GM12873 (cell line): ENCODE results near the gene CCR9.

Experiments
- TF ChIP-seq, protein P1 (sequence below): IDR thresholded peaks from 2 replicates; pipeline ENCODE4 v1.5.1; 2012; ENCODE audit warnings: low read depth, mild to moderate bottlenecking, moderate library complexity, low read length, control low read depth; ENCODE audit not compliant: insufficient read depth; ENCODE audit errors: missing control alignments

The CCR9 gene

DNA sequence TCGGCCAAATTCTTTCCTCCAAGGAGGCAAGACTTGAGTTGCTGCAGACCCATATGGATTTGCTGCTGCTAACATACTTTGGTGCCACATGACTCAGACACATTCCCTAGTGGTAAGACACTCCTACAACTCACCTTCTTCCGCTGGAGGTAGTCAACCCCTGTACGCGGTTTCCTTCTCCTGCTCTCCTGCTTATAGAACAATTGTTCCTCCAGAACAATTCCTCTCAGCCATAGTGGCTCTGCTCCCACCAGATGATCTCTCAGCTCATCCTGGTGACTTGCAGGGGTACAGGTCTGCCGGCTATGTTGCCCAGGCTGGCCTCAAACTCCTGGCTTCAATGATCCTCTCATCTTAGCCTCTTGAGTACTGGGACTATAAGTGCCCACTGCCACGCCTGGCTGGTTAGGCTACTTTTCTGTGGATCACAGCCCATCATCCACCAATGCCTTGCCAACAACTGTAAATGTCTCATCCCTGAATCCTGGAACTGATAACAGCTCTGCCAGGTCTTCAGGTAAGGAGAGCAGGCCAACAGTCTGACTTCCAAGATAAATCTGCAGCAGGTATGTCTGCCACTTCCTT is 54.5 kb downstream of the CCR9 start:
- TF ChIP-seq, protein P1, sequence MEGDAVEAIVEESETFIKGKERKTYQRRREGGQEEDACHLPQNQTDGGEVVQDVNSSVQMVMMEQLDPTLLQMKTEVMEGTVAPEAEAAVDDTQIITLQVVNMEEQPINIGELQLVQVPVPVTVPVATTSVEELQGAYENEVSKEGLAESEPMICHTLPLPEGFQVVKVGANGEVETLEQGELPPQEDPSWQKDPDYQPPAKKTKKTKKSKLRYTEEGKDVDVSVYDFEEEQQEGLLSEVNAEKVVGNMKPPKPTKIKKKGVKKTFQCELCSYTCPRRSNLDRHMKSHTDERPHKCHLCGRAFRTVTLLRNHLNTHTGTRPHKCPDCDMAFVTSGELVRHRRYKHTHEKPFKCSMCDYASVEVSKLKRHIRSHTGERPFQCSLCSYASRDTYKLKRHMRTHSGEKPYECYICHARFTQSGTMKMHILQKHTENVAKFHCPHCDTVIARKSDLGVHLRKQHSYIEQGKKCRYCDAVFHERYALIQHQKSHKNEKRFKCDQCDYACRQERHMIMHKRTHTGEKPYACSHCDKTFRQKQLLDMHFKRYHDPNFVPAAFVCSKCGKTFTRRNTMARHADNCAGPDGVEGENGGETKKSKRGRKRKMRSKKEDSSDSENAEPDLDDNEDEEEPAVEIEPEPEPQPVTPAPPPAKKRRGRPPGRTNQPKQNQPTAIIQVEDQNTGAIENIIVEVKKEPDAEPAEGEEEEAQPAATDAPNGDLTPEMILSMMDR = no peak

DNA sequence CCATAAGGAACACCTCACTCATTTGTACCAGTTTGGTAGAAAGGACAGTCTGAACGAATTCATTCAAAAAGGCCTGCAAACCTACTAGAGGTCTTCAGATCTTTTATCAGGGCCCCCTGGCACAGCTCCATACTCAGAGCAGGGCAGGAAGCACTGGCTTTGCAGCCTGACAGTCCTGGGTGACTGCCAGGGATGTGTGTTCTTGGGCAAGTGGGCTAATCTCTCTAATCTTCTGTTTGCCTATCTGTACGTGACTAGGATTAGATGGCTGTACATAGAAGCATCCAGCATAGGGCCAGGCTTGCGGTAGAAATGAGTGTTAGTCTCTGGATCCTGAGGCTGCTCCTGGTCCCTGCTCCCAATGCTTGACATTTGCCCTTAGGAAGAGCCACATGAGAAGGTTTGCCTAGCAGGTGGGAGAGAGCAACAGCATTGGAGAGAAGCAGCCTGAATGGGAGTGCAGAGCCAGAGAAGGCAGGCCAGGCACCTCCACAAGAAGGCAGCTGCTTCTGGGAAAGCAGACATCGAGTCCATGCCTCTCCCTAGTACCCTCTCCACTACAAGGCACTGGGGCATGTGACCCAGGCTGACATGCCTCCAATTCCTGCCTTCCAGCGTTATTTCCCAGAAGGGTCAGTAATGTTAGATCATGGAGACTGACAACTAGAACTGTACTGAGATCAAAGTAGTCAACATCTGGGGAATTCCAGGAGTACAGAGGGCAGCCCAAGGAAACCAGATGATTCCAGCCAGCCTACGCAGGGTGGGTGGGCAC is 55.9 kb downstream of the CCR9 start:
- TF ChIP-seq, protein P1 = no peak

DNA sequence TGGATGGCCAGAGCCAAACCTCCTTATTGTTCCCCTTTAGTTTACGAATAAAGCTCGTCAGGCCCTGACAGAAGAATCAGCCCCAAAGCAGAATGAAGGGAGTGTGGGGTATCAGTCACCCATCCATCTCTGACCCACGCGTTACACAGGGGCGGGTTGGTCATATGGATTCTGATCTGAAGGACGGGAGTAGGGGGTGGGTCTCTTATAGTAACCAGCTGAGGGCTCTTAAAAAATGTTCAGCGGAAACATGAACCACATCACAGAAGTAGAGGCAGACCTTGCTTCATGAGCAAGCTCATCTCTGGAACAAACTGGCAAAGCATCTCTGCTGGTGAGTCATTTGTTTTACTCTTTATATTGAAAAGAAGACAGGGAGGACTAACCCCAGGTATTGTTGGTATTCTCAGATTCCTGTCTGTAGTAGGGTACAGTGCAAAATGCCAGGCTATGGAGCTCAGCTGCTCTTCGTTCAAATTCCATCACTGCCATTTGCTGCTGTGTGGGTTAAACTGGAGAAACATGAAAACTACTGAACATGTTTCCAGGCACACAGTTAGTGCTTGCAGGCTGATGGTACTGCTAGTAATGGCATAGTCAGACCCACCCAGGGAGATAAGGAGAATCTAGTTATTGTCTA is 57.0 kb downstream of the CCR9 start, which contains the start of gene CXCR6:
Gene CXCR6, plus strand, starts transcription at position 258 of the 640 bp plus-strand sequence. CDS start 3,018 bp downstream, outside the sequence.
- TF ChIP-seq, protein P1 = no peak

DNA sequence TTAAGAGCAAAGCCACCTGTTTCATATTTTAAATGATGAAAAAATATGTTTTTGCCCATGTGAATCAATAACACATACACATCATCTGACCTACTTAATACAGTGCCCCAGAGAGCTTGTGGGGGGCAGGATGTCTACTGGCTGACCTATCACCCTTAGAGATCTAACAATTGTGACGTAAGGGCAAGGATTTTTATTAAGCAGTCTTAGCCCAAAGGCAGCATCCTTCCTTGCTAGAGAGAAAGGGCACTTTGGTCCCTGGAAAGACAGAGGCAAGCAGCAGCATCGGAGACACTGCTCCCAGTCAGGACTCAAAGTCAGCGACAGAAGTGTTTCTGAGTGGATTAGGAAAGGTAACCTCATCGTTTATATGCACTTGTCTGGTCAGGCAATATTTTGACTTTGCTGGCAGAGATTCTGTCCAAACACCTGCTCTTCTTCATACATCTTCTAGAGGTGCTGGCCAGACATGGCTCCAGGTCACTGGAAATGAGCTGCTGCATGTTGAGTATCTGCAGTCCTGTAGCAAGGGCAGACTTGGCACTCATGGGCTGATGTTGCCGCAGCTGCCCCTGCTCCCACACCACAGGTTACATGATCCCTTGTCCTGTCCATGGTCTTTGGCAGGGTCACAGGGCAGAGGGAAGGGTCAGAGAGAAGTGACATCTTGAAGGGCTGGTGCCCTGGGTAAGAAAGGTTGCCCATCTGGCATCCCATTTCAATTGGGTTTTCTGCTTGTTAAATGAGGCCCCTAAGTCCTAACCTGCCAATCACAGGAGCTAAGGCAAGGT is 58.7 kb downstream of the CCR9 start:
- TF ChIP-seq, protein P1 = no peak

DNA sequence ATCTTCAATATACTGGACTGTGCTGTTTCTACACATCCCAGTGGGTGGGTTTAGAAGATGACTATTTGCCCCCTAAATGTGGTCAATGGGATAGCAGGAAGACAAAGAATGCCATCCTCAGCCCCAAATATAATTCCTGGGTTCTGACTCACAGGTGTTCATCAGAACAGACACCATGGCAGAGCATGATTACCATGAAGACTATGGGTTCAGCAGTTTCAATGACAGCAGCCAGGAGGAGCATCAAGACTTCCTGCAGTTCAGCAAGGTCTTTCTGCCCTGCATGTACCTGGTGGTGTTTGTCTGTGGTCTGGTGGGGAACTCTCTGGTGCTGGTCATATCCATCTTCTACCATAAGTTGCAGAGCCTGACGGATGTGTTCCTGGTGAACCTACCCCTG is 60.0 kb downstream of the CCR9 start:
- TF ChIP-seq, protein P1 = peak; percentile 12

DNA sequence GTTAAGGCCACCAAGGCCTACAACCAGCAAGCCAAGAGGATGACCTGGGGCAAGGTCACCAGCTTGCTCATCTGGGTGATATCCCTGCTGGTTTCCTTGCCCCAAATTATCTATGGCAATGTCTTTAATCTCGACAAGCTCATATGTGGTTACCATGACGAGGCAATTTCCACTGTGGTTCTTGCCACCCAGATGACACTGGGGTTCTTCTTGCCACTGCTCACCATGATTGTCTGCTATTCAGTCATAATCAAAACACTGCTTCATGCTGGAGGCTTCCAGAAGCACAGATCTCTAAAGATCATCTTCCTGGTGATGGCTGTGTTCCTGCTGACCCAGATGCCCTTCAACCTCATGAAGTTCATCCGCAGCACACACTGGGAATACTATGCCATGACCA is 60.5 kb downstream of the CCR9 start:
- TF ChIP-seq, protein P1 = no peak
